Testis (tissue), 3 donors: ENCODE measurements around the gene LFNG. TPM values are rescaled to one million over a fixed set of nuclear protein-coding genes. Genes with fewer than 3 reads are reported as not detected.

ENCODE experiments used
- DNase-seq: peaks from one replicate; pipeline ENCODE4 v3.0.0-alpha.2; 2019
- H3K27ac ChIP-seq, 2 donors: fragments of 200-600 bp; sonication (generic); one replicate each; pipeline ENCODE4 v1.5.1; 2019
- H3K27me3 ChIP-seq: fragments of 200-600 bp; sonication (generic); one replicate; pipeline ENCODE4 v1.5.1; 2019
- H3K36me3 ChIP-seq: fragments of 200-600 bp; sonication (generic); one replicate; pipeline ENCODE4 v1.5.1; 2017; ENCODE audit warnings: low read depth; ENCODE audit errors: missing control alignments
- H3K4me1 ChIP-seq: fragments of 200-600 bp; sonication (generic); one replicate; pipeline ENCODE4 v1.5.1; 2019
- H3K4me3 ChIP-seq, 2 donors: fragments of 200-600 bp; sonication (generic); one replicate each; pipeline ENCODE4 v1.5.1; 2017 to 2019
- H3K9me3 ChIP-seq: fragments of 200-600 bp; sonication (generic); one replicate; pipeline ENCODE4 v1.5.1; 2017
- CTCF ChIP-seq, 3 experiments: fragments of 450-650 bp in 2 of 3; fragments of 200-600 bp in 1 of 3; sonication (generic) in 1 of 3; IDR thresholded peaks; one replicate each; pipeline ENCODE4 v1.5.1; 2016 to 2019; ENCODE audit warnings: antibody characterized with exemption in 3 of 3, mild to moderate bottlenecking in 2 of 3, moderate library complexity in 1 of 3
- POLR2A ChIP-seq: fragments of 450-650 bp; IDR thresholded peaks from one replicate; pipeline ENCODE4 v1.6.1; 2017; ENCODE audit warnings: antibody characterized with exemption, mild to moderate bottlenecking, moderate library complexity
- WGBS, 2 donors: methylation state at CpG; one replicate each; pipeline ENCODE4 v1.1.5; 2018; 5-methylcytosine and 5-hydroxymethylcytosine counted together
- intact Hi-C: fragments of 100-400 bp; cut with DNase I; formaldehyde crosslinking; loops from one replicate; pipeline ENCODE4 v1.15.1; 2023; ENCODE audit warnings: low total_unique reads
- polyA plus RNA-seq: library from polyadenylated mRNA; stranded (reverse); fragments of 350-450 nt; fragmentation: Illumina TruSeq; extraction: RNeasy Lipid Tissue Mini Kit (QIAGEN cat#74804); gene quantifications from one replicate; pipeline ENCODE4 v1.2.3, GENCODE V29; 2014; ENCODE audit warnings: low read depth, low replicate concordance; ENCODE audit not compliant: insufficient read depth
- total RNA-seq, 2 donors: library from RNA; depleted of rRNA; stranded (reverse); fragments of >200 nt; gene quantifications; one replicate each; pipeline ENCODE4 v1.2.3, GENCODE V29; 2016

LFNG gene
- total and polyA plus RNA-seq, 3 donors from 2014 or later = 10.1 to 34.1 (median 18.3) TPM

GRCh38 chr7:2497500-2498336, 21.9 kb upstream of the LFNG start:
- Histone ChIP-seq H3K36me3 (no peaks in the 10 kb centered on the region), H3K4me3 (no peak overlapping the region), H3K4me1 (peaks cover 18% of the 10 kb centered on the region), H3K27ac (no peak overlapping the region), H3K27me3 (no peaks in the 10 kb centered on the region), H3K9me3 (no peaks in the 10 kb centered on the region)
- WGBS, 2 donors = 45 to 67% methylated on average over 10 to 25 of the region's 25 CpGs
- TF ChIP-seq CTCF (IDR thresholded peaks at IDR 0.05) = no peak
- TF ChIP-seq POLR2A = no peak
- no peak for DNase-seq
- intact Hi-C loops = no loop called here

- DNase-seq = no peak
- Histone ChIP-seq H3K4me1 (peaks cover 15% of the 10 kb centered on the region), H3K9me3 (no peaks in the 10 kb centered on the region), H3K4me3 (no peak overlapping the region), H3K36me3 (no peaks in the 10 kb centered on the region), H3K27me3 (no peaks in the 10 kb centered on the region), H3K27ac (no peak overlapping the region)
- TF ChIP-seq POLR2A (no peak), CTCF (IDR thresholded peaks at IDR 0.05) (no peak)
- intact Hi-C loops = no loop called here
- 90 to 100% methylated on average over 2 to 4 of the region's 6 CpGs for WGBS, 2 donors
Observed at GRCh38 chr7:2498708-2499107, 20.9 kb upstream of the LFNG start.

- no peaks in the 10 kb centered on the region for H3K36me3 ChIP-seq
- H3K4me1 ChIP-seq = peaks cover 15% of the 10 kb centered on the region
- no peaks in the 10 kb centered on the region for H3K9me3 ChIP-seq
- intact Hi-C loops = no loop called here
- H3K27ac ChIP-seq = no peak overlapping the region
- TF ChIP-seq POLR2A = no peak
- no peak for TF ChIP-seq CTCF (IDR thresholded peaks at IDR 0.05)
- 81 to 90% methylated on average over 7 of the region's 7 CpGs for WGBS, 2 donors
- no peak for DNase-seq
- no peak overlapping the region for H3K4me3 ChIP-seq
- H3K27me3 ChIP-seq = no peaks in the 10 kb centered on the region
Observed at GRCh38 chr7:2499181-2499580, 20.4 kb upstream of the LFNG start.

- Histone ChIP-seq H3K9me3 (no peaks in the 10 kb centered on the region), H3K4me3 (no peak overlapping the region), H3K4me1 (peaks cover 15% of the 10 kb centered on the region), H3K36me3 (no peaks in the 10 kb centered on the region), H3K27ac (no peak overlapping the region), H3K27me3 (no peaks in the 10 kb centered on the region)
- intact Hi-C loops = no loop called here
- 85 to 93% methylated on average over 15 to 27 of the region's 27 CpGs for WGBS, 2 donors
- no peak for TF ChIP-seq POLR2A
- TF ChIP-seq CTCF (IDR thresholded peaks at IDR 0.05) = no peak
- no peak for DNase-seq
Observed at GRCh38 chr7:2499719-2500430, 19.7 kb upstream of the LFNG start.
